Keratinocyte (primary cell): ENCODE results near the gene GBP2.

ENCODE experiments used
- EZH2 ChIP-seq: IDR thresholded peaks from one replicate; pipeline ENCODE4 v1.6.1; 2012; ENCODE audit warnings: inconsistent platforms, mild to moderate bottlenecking, low read length, moderate library complexity
- TF ChIP-seq, protein P1 (sequence below), 3 experiments: IDR thresholded peaks in 1 of 3; conservative IDR thresholded peaks in 1 of 3; optimal IDR thresholded peaks in 1 of 3; 2 replicates in 2 of 3; 3 replicates in 1 of 3; pipeline versions ENCODE3 to v1.5.1; 2011; ENCODE audit warnings: low read length in 3 of 3, mild to moderate bottlenecking in 3 of 3, moderate library complexity in 2 of 3, control low read depth in 1 of 3, inconsistent platforms in 1 of 3; ENCODE audit not compliant: insufficient read depth in 2 of 3; ENCODE audit errors: extremely low read depth in 1 of 3

DNA sequence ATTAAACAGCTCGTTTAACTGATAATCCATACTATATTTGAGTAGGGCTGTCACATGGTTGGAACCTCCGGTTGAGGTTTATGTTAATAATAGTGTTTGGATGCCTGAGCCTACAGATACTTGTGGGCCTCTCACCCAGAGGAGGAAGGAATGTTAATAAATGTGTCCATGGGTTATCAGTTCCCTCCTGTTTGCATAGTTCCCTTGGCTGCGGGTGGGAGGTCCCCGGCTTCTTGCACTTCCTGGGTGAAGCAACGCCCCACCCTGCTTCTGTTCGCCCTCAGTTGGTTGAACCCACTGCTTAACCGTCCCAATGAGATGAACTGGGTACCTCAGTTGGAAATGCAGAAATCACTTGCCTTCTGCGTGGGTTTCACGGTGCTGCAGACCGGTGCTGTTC lies 37.3 kb downstream of the GBP2 start:
- TF ChIP-seq, protein P1, sequence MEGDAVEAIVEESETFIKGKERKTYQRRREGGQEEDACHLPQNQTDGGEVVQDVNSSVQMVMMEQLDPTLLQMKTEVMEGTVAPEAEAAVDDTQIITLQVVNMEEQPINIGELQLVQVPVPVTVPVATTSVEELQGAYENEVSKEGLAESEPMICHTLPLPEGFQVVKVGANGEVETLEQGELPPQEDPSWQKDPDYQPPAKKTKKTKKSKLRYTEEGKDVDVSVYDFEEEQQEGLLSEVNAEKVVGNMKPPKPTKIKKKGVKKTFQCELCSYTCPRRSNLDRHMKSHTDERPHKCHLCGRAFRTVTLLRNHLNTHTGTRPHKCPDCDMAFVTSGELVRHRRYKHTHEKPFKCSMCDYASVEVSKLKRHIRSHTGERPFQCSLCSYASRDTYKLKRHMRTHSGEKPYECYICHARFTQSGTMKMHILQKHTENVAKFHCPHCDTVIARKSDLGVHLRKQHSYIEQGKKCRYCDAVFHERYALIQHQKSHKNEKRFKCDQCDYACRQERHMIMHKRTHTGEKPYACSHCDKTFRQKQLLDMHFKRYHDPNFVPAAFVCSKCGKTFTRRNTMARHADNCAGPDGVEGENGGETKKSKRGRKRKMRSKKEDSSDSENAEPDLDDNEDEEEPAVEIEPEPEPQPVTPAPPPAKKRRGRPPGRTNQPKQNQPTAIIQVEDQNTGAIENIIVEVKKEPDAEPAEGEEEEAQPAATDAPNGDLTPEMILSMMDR (optimal IDR thresholded peaks at IDR 0.05 in 1 of 3, IDR thresholded peaks at IDR 0.05 in 1 of 3, conservative IDR thresholded peaks at IDR 0.05 in 1 of 3; ENCODE audit: extremely low read depth in 1 of 3, insufficient read depth in 2 of 3, low read length in 3 of 3), result no peak
- no peak for TF ChIP-seq EZH2
